GM12878 (cell line): ENCODE measurements around the gene FEM1B. TPM values are rescaled to one million over a fixed set of nuclear protein-coding genes. Genes with fewer than 3 reads are reported as not detected.

Experiments
- ATAC-seq: fragments of 200-7000 bp; cut with Tn5 transposase; 3 replicates; pipeline ENCODE4 v1.9.1; 2020; ENCODE audit warnings: mild to moderate bottlenecking, moderate library complexity
- BruUV-seq: library from RNA; stranded (reverse); fragments of 400-500 nt; replicated peaks from 2 replicates; lab custom pipeline; 2021; lab: Mats Ljungman, UMichigan
- CTCF ChIA-PET: fragments of 300-600 bp; sonication (Branson Sonifier 250); formaldehyde crosslinking; extraction: SDS; loops from one replicate; lab custom pipeline; 2021; ENCODE audit warnings: inconsistent platforms; lab: Yijun Ruan, JAX
- POLR2A ChIA-PET: fragments of 350-600 bp; formaldehyde crosslinking; extraction: SDS; loops from one replicate; lab custom pipeline; 2021; ENCODE audit warnings: inconsistent platforms; lab: Charles Lee
- RAD21 ChIA-PET: fragments of 300-600 bp; sonication (Branson Sonifier 250); formaldehyde crosslinking; loops from one replicate; lab custom pipeline; 2023; ENCODE audit warnings: antibody characterized with exemption; ENCODE audit not compliant: unreplicated experiment; lab: Charles Lee
- SMC1A ChIA-PET: fragments of 300-600 bp; sonication (Branson Sonifier 250); formaldehyde crosslinking; loops from one replicate; lab custom pipeline; 2023; ENCODE audit not compliant: unreplicated experiment, uncharacterized antibody; lab: Charles Lee
- DNase-seq: peaks from one replicate; pipeline ENCODE4 v3.0.0-alpha.2; 2011; ENCODE audit warnings: low read depth, low spot score
- FAIRE-seq: peaks from 3 replicates; lab custom pipeline; 2011; peaks lifted over from hg19 to GRCh38; lab: Jason Lieb, UNC
- H2AFZ ChIP-seq: 2 replicates; pipeline ENCODE4 v1.6.0; 2011; ENCODE audit warnings: low read depth, low read length, control low read depth; ENCODE audit not compliant: control insufficient read depth
- H3K27ac ChIP-seq: 2 replicates; pipeline ENCODE4 v1.5.1; 2011; ENCODE audit warnings: control low read depth; ENCODE audit not compliant: control insufficient read depth, insufficient read depth
- H3K27me3 ChIP-seq, 2 experiments: replicated peaks in 1 of 2; 2 replicates each; pipeline versions ENCODE4 v1.6.0 to v1.6.1; 2011; ENCODE audit warnings: low read length in 1 of 2; ENCODE audit not compliant: control insufficient read depth in 2 of 2, insufficient read depth in 2 of 2
- H3K36me3 ChIP-seq, 2 experiments: 2 replicates each; pipeline ENCODE4 v1.5.1; 2011; ENCODE audit warnings: low read length in 1 of 2; ENCODE audit not compliant: control insufficient read depth in 2 of 2, insufficient read depth in 2 of 2
- H3K4me1 ChIP-seq: 2 replicates; pipeline ENCODE4 v1.6.1; 2011; ENCODE audit warnings: mild to moderate bottlenecking, low read length, moderate library complexity, mixed read lengths; ENCODE audit not compliant: control insufficient read depth, insufficient read depth
- H3K4me2 ChIP-seq: 2 replicates; pipeline ENCODE4 v1.6.0; 2011; ENCODE audit warnings: control low read depth; ENCODE audit not compliant: control insufficient read depth, insufficient read depth
- H3K4me3 ChIP-seq: fragments of 200-600 bp; sonication (generic); 2 replicates; pipeline ENCODE4 v1.5.1; 2016
- H3K79me2 ChIP-seq: 2 replicates; pipeline ENCODE4 v1.6.0; 2011; ENCODE audit warnings: low read length; ENCODE audit not compliant: control insufficient read depth, insufficient read depth
- H3K9ac ChIP-seq: 2 replicates; pipeline ENCODE4 v1.8.0; 2011; ENCODE audit warnings: low read length, control low read depth, mixed read lengths; ENCODE audit not compliant: control insufficient read depth, insufficient read depth
- H3K9me3 ChIP-seq: replicated peaks from 3 replicates; pipeline ENCODE4 v1.5.1; 2011; ENCODE audit warnings: mild to moderate bottlenecking, low read length; ENCODE audit not compliant: control insufficient read depth, insufficient read depth
- H4K20me1 ChIP-seq: 2 replicates; pipeline ENCODE4 v1.6.0; 2011; ENCODE audit not compliant: control insufficient read depth, insufficient read depth
- BACH1 ChIP-seq: fragments of 450-650 bp; IDR thresholded peaks from 2 replicates; pipeline ENCODE4 v1.6.1; 2017; ENCODE audit warnings: mild to moderate bottlenecking, borderline replicate concordance
- EED ChIP-seq: sonication (generic); IDR thresholded peaks from 2 replicates; pipeline ENCODE4 v1.6.1; 2016; ENCODE audit warnings: antibody characterized with exemption, low read depth
- ESRRA ChIP-seq: IDR thresholded peaks from 2 replicates; pipeline ENCODE4 v1.6.1; 2012; ENCODE audit warnings: mild to moderate bottlenecking, low read length, improper control_type of control experiment
- MYC ChIP-seq: IDR thresholded peaks from 2 replicates; pipeline ENCODE4 v1.6.1; 2011; ENCODE audit warnings: mild to moderate bottlenecking, low read length, moderate library complexity, inconsistent platforms; ENCODE audit not compliant: insufficient read depth, insufficient replicate concordance, insufficient read length, severe bottlenecking
- WGBS: methylation state at CpG from one replicate; pipeline ENCODE4 v1.1.6; 2016; ENCODE audit warnings: low lambda C conversion rate; ENCODE audit not compliant: insufficient replicate concordance, insufficient coverage; ENCODE audit errors: missing lambda C conversion rate; 5-methylcytosine and 5-hydroxymethylcytosine counted together
- in situ Hi-C: fragments of 300-500 bp; cut with MboI; formaldehyde crosslinking; loops from 9 replicates; pipeline ENCODE4 v1.14.3; 2018; ENCODE audit warnings: mixed read lengths
- intact Hi-C: fragments of 100-400 bp; cut with micrococcal nuclease; formaldehyde crosslinking; loops from one replicate; pipeline ENCODE4 v1.14.2; 2022; ENCODE audit not compliant: unreplicated experiment
- polyA plus RNA-seq, 11 experiments: library from polyadenylated mRNA; depleted of rRNA in 4 of 11; unstranded in 6 of 11; stranded (reverse) in 5 of 11; fragments of >200 nt; fragmentation: Nextera tagmentation in 4 of 11; fragmentation: Illumina TruSeq in 1 of 11; extraction: Ambion mirVana in 4 of 11; extraction: Trizol in 1 of 11; gene quantifications; 1 replicate in 1 of 11; 2 replicates in 10 of 11; pipeline versions ENCODE4 v1.2.1 to v1.2.3, GENCODE V29; 2011 to 2016; ENCODE audit warnings: inconsistent platforms in 2 of 11, missing spikeins in 2 of 11, low read depth in 1 of 11
- total RNA-seq, 4 experiments: library from RNA; depleted of rRNA in 3 of 4; stranded (reverse); fragments of >200 nt in 3 of 4; fragmentation: Illumina TruSeq in 1 of 4; extraction: Trizol in 1 of 4; gene quantifications; 2 replicates each; pipeline versions ENCODE4 v1.2.1 to v1.2.3, GENCODE V29; 2013 to 2021
- TF ChIP-seq, protein P1 (sequence below): fragments of 450-650 bp; IDR thresholded peaks from 2 replicates; pipeline ENCODE4 v1.6.1; 2017; ENCODE audit warnings: antibody characterized with exemption, mild to moderate bottlenecking, moderate library complexity

Gene FEM1B
- total and polyA plus RNA-seq, 10 of the 15 experiments (the other 5 are each of a cell fraction or from before 2014, with no cell fraction given), result 5.5 to 61.1 (median 18.2) TPM

DNA sequence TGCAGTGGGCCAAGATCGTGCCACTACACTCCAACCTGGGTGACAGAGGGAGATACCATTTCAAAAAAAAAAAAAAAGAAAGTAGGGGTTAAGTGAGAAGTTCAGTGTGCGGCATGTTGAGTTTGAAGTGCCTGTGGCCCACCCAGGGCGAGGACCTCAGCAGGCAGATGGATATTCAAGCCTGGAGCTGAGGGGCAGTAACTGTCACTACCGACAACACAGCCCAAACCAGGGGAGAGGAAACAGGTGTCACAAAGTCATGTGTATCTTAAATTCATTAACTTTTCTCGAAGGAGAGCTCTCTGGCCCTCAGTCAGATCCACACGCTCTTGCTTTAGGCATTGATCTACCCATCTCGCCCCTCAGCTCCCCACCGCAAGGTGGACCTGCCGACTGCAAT is 45.3 kb downstream of the FEM1B start:
- Histone ChIP-seq H3K27ac (no peak overlapping the region), H2AFZ (no peak overlapping the region), H3K4me1 (no peaks in the 10 kb centered on the region), H4K20me1 (no peaks in the 10 kb centered on the region), H3K36me3 (no peaks in the 10 kb centered on the region), H3K9me3 (no peaks in the 10 kb centered on the region), H3K4me2 (no peak overlapping the region), H3K27me3 (no peaks in the 10 kb centered on the region; a peak in 2 of 4 replicates), H3K4me3 (no peak overlapping the region), H3K79me2 (no peaks in the 10 kb centered on the region), H3K9ac (no peak overlapping the region)
- SMC1A ChIA-PET, result no interaction called here
- DNase-seq (no peak), ATAC-seq (no peak), FAIRE-seq (no peak)
- intact Hi-C loops (no loop called here), in situ Hi-C loops (no loop called here)
- TF ChIP-seq BACH1 (no peak), EED (no peak), ESRRA (no peak), MYC (no peak)
- BruUV-seq, result no TSS peak
- WGBS, result 21% methylated on average over 8 of the region's 9 CpGs
- RAD21 ChIA-PET, result no interaction called here
- CTCF ChIA-PET, result no interaction called here
- POLR2A ChIA-PET, result no interaction called here

DNA sequence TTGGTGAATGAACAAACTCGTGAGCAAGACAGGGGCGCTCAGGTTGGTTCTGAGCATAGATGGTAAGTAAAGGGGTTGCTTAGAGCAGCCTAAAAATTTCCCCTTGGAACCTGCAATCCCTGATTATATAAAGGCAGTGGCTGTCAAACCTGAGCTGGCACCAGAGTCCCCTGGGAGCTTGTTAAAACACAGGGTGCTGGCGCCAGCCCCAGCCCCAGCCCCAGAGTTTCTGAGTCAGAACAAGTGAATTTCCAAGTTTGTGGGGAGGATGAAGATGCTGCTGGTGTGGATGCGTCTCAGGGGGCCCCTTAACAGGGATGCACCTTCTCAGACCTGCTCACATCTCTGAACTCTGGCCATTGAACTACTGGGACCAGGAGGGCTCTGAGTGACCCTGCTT is 48.2 kb downstream of the FEM1B start:
- Histone ChIP-seq H4K20me1 (no peaks in the 10 kb centered on the region), H3K79me2 (no peaks in the 10 kb centered on the region), H3K27me3 (no peaks in the 10 kb centered on the region; a peak in 2 of 4 replicates), H3K9me3 (no peaks in the 10 kb centered on the region), H3K9ac (no peak overlapping the region), H3K4me2 (no peak overlapping the region), H3K36me3 (no peaks in the 10 kb centered on the region)
- DNase-seq, result no peak
- WGBS, result 12% methylated on average over 4 of the region's 4 CpGs
- BruUV-seq, result no TSS peak
- ChIA-PET RAD21 (no interaction called here), CTCF (no interaction called here), SMC1A (interaction anchor here (1.1 kb wide), 1 partner anchor 73 kb away, joined by 3 read pairs; no protein-coding TSS in a partner anchor), POLR2A (no interaction called here)
- in situ Hi-C loops, result no loop called here
- intact Hi-C loops, result no loop called here
- no peak for FAIRE-seq
- TF ChIP-seq, protein P1, sequence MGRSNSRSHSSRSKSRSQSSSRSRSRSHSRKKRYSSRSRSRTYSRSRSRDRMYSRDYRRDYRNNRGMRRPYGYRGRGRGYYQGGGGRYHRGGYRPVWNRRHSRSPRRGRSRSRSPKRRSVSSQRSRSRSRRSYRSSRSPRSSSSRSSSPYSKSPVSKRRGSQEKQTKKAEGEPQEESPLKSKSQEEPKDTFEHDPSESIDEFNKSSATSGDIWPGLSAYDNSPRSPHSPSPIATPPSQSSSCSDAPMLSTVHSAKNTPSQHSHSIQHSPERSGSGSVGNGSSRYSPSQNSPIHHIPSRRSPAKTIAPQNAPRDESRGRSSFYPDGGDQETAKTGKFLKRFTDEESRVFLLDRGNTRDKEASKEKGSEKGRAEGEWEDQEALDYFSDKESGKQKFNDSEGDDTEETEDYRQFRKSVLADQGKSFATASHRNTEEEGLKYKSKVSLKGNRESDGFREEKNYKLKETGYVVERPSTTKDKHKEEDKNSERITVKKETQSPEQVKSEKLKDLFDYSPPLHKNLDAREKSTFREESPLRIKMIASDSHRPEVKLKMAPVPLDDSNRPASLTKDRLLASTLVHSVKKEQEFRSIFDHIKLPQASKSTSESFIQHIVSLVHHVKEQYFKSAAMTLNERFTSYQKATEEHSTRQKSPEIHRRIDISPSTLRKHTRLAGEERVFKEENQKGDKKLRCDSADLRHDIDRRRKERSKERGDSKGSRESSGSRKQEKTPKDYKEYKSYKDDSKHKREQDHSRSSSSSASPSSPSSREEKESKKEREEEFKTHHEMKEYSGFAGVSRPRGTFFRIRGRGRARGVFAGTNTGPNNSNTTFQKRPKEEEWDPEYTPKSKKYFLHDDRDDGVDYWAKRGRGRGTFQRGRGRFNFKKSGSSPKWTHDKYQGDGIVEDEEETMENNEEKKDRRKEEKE, result no peak
- TF ChIP-seq, all 136 proteins: peak for 0
- no peak overlapping the region for H3K4me3 ChIP-seq
- H3K27ac ChIP-seq, result no peak overlapping the region
- no peaks in the 10 kb centered on the region for H3K4me1 ChIP-seq
- ATAC-seq, result no peak
- H2AFZ ChIP-seq, result no peak overlapping the region
